IPS DF 6.9 (cell line): ENCODE data around the gene HIBCH.

Experiments
- DNase-seq: peaks from one replicate; pipeline ENCODE4 v3.0.0-alpha.2; 2013; ENCODE audit warnings: low read depth, low spot score
- H3K27ac ChIP-seq: one replicate; pipeline ENCODE4 v1.5.1; 2013; ENCODE audit warnings: low read length, control low read depth
- H3K27me3 ChIP-seq: 2 replicates; pipeline ENCODE4 v1.6.1; 2013; ENCODE audit warnings: mild to moderate bottlenecking, low read length; ENCODE audit not compliant: control insufficient read depth, insufficient read depth
- H3K36me3 ChIP-seq: 2 replicates; pipeline ENCODE4 v1.6.1; 2013; ENCODE audit warnings: low read length; ENCODE audit not compliant: control insufficient read depth, insufficient read depth
- H3K4me1 ChIP-seq: 2 replicates; pipeline ENCODE4 v1.6.1; 2013; ENCODE audit warnings: low read length; ENCODE audit not compliant: control insufficient read depth, insufficient read depth
- H3K4me3 ChIP-seq: 2 replicates; pipeline ENCODE4 v1.5.1; 2013; ENCODE audit warnings: mild to moderate bottlenecking, low read length
- H3K9me3 ChIP-seq: 2 replicates; pipeline ENCODE4 v1.6.1; 2013; ENCODE audit warnings: low read length, inconsistent platforms; ENCODE audit not compliant: control insufficient read depth, insufficient read depth
- WGBS: extraction: QIAGEN DNeasy Blood & Tissue Kit; methylation state at CpG from one replicate; pipeline ENCODE4 v1.1.7; 2013; ENCODE audit warnings: mixed read lengths, missing lambda C conversion rate; ENCODE audit not compliant: insufficient read length, insufficient coverage; 5-methylcytosine and 5-hydroxymethylcytosine counted together

Gene HIBCH

GRCh38 chr2:190180313-190181122, 139.1 kb downstream of the HIBCH start:
- Histone ChIP-seq H3K4me3 (peak overlapping the region; percentile 61; the same call in 1 of the 2 replicates), H3K36me3 (no peaks in the 10 kb centered on the region), H3K9me3 (no peaks in the 10 kb centered on the region), H3K27ac (no peak overlapping the region), H3K4me1 (no peaks in the 10 kb centered on the region), H3K27me3 (peaks cover 3% of the 10 kb centered on the region; the same call in 1 of the 2 replicates)
- no CpG with 5 or more reads among the region's 82 CpGs for WGBS
- peak; percentile 27 for DNase-seq

GRCh38 chr2:190179754-190180312, 139.8 kb downstream of the HIBCH start:
- H3K27ac ChIP-seq = no peak overlapping the region
- peak overlapping the region; percentile 61; the same call in 1 of the 2 replicates for H3K4me3 ChIP-seq
- WGBS = no CpG with 5 or more reads among the region's 13 CpGs

GRCh38 chr2:190178066-190178722, 141.4 kb downstream of the HIBCH start:
- H3K36me3 ChIP-seq = no peaks in the 10 kb centered on the region
- H3K9me3 ChIP-seq = no peaks in the 10 kb centered on the region
- DNase-seq = no peak
- H3K27ac ChIP-seq = no peak overlapping the region
- no peak overlapping the region for H3K4me3 ChIP-seq
- no CpG with 5 or more reads among the region's 11 CpGs for WGBS
- H3K4me1 ChIP-seq = no peaks in the 10 kb centered on the region
- peaks cover 3% of the 10 kb centered on the region; the same call in 1 of the 2 replicates for H3K27me3 ChIP-seq

More at GRCh38 chr2:190179754-190180312, 139.8 kb downstream of the HIBCH start:
- no peaks in the 10 kb centered on the region for H3K4me1 ChIP-seq
- peaks cover 3% of the 10 kb centered on the region; the same call in 1 of the 2 replicates for H3K27me3 ChIP-seq
- H3K9me3 ChIP-seq = no peaks in the 10 kb centered on the region
- no peaks in the 10 kb centered on the region for H3K36me3 ChIP-seq
- no peak for DNase-seq

- Histone ChIP-seq H3K27me3 (peaks cover 3% of the 10 kb centered on the region; the same call in 1 of the 2 replicates), H3K4me3 (no peak overlapping the region), H3K4me1 (no peaks in the 10 kb centered on the region), H3K36me3 (no peaks in the 10 kb centered on the region), H3K27ac (no peak overlapping the region), H3K9me3 (no peaks in the 10 kb centered on the region)
- DNase-seq = no peak
- no CpG with 5 or more reads among the region's 13 CpGs for WGBS
Observed at GRCh38 chr2:190177249-190178040, 142.2 kb downstream of the HIBCH start.

GRCh38 chr2:190173392-190173791, 146.2 kb downstream of the HIBCH start:
- DNase-seq = no peak
- H3K27ac ChIP-seq = no peak overlapping the region
- no peaks in the 10 kb centered on the region for H3K36me3 ChIP-seq
- H3K27me3 ChIP-seq = no peaks in the 10 kb centered on the region
- no peak overlapping the region for H3K4me3 ChIP-seq
- no CpG with 5 or more reads among the region's 4 CpGs for whole genome bisulfite sequencing
- H3K9me3 ChIP-seq = no peaks in the 10 kb centered on the region
- no peaks in the 10 kb centered on the region for H3K4me1 ChIP-seq

GRCh38 chr2:190170673-190171072, 149.0 kb downstream of the HIBCH start:
- no peaks in the 10 kb centered on the region for H3K36me3 ChIP-seq
- no peaks in the 10 kb centered on the region for H3K9me3 ChIP-seq
- H3K27ac ChIP-seq = no peak overlapping the region
- no peak for DNase-seq
- no CpG with 5 or more reads among the region's 2 CpGs for WGBS
- H3K4me3 ChIP-seq = no peak overlapping the region
- H3K4me1 ChIP-seq = no peaks in the 10 kb centered on the region
- H3K27me3 ChIP-seq = no peaks in the 10 kb centered on the region

- DNase-seq = no peak
Observed at GRCh38 chr2:190169221-190170072, 150.2 kb downstream of the HIBCH start.

GRCh38 chr2:190167702-190168101, 151.9 kb downstream of the HIBCH start:
- Histone ChIP-seq H3K36me3 (no peaks in the 10 kb centered on the region), H3K4me3 (no peak overlapping the region), H3K4me1 (no peaks in the 10 kb centered on the region), H3K27me3 (no peaks in the 10 kb centered on the region), H3K9me3 (no peaks in the 10 kb centered on the region), H3K27ac (no peak overlapping the region)
- DNase-seq = no peak
- WGBS = no CpG with 5 or more reads among the region's 5 CpGs

More at GRCh38 chr2:190169221-190170072, 150.2 kb downstream of the HIBCH start:
- no peak overlapping the region for H3K27ac ChIP-seq
- no peak overlapping the region for H3K4me3 ChIP-seq
- H3K27me3 ChIP-seq = no peaks in the 10 kb centered on the region
- no peaks in the 10 kb centered on the region for H3K9me3 ChIP-seq
- WGBS = no CpG with 5 or more reads among the region's 5 CpGs
- H3K4me1 ChIP-seq = no peaks in the 10 kb centered on the region
- H3K36me3 ChIP-seq = no peaks in the 10 kb centered on the region

- H3K4me1 ChIP-seq = no peaks in the 10 kb centered on the region
Observed at GRCh38 chr2:190165491-190165890, 154.1 kb downstream of the HIBCH start.

More at GRCh38 chr2:190165491-190165890, 154.1 kb downstream of the HIBCH start:
- Histone ChIP-seq H3K27ac (no peak overlapping the region), H3K27me3 (no peaks in the 10 kb centered on the region), H3K4me3 (no peak overlapping the region), H3K36me3 (no peaks in the 10 kb centered on the region), H3K9me3 (no peaks in the 10 kb centered on the region)
- 100% methylated on average over 1 of the region's 1 CpG for WGBS
- DNase-seq = no peak
